COLO668 (cell line): ENCODE data around the gene ELP2.
"Not testable (repeated sequence)": the region's sequence is repeated elsewhere in the genome, so short reads cannot be mapped to it uniquely, and the experiment has no call there.

Experiments used
- DNase-seq: peaks from one replicate; lab custom pipeline; 2025; ENCODE audit not compliant: unreplicated experiment; lab: John Stamatoyannopoulos, UW

Gene ELP2

DNA sequence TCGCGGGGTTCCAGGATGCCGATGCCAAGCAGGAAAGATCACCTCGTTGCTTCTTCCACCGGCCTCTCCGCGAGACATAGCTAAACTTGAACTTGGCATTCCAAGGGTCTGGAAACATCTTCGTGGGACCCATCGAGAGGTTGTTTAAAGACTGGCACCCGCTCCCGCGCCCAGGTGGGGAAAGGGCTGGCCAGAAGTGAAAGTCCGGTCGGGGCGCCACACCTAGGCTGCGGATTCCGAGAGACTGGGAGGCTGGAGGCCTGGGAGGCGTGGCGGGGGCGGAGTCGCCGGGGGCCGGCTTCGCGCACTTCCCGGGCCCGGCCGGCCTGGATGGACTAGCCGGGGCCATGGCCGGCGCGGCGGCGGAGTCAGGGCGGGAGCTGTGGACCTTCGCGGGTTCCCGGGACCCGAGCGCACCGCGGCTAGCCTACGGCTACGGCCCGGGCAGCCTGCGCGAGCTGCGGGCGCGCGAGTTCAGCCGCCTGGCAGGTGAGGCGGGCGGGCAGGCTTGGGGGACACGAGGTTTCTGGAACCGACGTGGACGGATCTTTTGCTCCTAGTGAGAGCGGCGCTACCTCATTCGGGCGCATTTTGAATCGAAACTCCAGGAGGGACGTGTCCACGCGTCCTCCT is 57.6 kb downstream of the ELP2 start, which contains the start of gene MOCOS:
TSS of gene MOCOS (plus strand) at position 305 of the 633 bp plus-strand sequence. CDS start at position 348, 43 bp downstream.
- DNase-seq: peak; percentile 90

DNA sequence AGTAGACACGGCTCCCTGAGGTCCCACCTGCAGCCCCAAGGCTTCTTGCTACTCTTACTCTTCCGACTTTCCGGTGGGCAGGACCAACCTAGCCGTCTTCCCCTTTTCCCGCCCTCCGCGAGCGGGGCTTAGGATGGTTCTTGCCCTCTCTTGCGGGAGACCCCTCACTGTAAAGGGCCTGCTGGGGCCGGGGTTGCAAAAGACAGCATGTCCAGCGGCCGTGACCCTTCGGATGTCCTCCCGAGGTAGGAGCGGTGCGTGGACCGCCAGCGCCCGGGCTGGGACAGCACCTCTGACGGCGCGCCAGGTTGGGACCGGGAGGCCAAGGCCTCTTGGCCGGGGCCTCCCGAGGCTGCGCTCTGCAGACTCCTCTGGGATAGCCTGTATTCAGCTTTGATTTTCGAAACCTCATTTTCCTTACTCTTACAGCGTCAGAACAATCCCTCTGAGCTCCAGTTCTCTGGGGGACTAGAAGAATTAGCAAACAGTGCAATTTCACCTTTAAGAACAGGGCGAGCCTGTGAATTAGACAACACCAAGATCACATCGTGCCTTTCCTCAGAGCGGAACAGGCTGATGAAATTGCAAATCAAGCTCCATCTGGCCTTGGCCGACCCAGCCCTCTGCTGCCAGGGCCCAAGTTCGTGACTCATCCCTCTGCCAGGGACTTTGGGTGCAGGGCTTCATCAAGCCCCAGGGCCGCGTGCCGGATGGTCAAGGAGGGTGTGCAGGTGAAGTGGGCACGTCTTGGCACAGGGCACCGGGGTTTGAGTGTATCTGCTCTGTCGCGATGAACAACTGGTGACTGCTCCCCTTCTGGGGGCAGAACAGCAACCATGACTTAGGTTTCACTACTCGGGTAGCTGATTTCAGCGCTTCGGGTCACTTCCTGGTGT is 58.4 kb downstream of the ELP2 start:
- DNase-seq: peak; percentile 71

GRCh38 chr18:36188916-36189315 is 59.2 kb downstream of the ELP2 start:
- no peak for DNase-seq

- no peak for DNase-seq
These were observed 59.8 kb downstream of the ELP2 start for GRCh38 chr18:36189486-36189885.

- DNase-seq: no peak
These were observed 61.6 kb downstream of the ELP2 start for GRCh38 chr18:36191286-36191685.

GRCh38 chr18:36191711-36192110 is 62.0 kb downstream of the ELP2 start:
- DNase-seq: no peak

GRCh38 chr18:36194600-36195315 is 65.1 kb downstream of the ELP2 start:
- DNase-seq: no peak

- no peak for DNase-seq
These were observed 65.9 kb downstream of the ELP2 start for GRCh38 chr18:36195427-36196122.

DNA sequence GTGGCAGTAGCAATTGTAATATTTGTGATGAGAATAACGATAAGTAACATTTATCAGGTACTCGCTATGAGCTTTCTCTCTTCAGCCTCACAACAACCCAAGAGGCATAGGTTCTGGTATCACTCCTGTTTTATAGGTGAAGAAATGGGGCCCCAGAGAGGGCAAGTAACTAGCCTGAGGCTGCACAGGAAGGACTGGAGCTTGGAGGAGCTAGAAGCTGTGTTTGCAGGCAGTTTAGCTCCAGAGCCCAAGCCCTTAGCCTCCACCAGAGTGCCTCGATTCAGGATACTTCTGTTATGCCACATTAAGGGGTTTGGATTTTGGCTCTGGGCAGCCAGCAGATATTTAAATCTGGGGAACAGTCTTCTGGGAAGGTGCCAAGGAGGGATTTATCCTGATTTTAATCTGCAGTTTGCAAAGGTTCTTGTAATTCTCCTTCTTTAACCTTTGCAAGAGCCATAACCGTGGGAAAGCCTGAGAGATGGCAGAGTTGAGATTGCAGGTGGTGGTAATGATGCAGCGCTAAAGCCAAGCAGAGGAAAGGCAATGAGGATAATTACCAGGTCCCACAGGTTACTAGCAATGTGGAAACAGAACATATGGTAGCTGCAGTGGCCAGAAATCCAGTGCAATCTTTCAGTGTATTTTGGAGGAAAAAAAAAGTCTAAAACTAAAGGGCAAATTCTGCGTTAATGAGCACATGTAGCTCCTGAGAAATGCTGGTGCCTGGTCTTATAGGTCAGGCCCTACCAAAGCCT is 66.7 kb downstream of the ELP2 start:
- no peak for DNase-seq

GRCh38 chr18:36197511-36198166 is 67.9 kb downstream of the ELP2 start:
- DNase-seq: no peak

GRCh38 chr18:36199691-36200295 is 70.1 kb downstream of the ELP2 start:
- no peak for DNase-seq

DNA sequence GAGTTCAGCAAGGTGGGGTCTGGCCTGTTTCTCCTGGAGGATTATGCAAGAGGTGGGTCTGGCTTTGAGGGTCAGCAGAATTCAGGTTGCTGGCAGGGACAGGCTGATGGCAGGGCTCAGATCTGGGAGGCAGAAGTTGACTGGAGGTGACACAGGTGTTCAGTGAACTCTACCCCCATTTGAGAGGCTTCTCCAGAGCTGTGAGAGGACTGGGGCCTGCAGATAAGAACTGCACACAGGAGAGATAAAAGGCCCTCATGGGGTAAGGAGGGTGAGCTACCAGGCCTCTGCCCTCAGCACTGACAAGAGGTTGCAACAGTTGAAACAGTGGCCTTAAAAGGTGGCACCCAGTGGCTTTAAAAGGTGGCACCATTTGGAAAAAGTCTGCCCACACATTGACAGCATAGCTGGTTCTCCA is 70.7 kb downstream of the ELP2 start:
- DNase-seq: no peak

DNA sequence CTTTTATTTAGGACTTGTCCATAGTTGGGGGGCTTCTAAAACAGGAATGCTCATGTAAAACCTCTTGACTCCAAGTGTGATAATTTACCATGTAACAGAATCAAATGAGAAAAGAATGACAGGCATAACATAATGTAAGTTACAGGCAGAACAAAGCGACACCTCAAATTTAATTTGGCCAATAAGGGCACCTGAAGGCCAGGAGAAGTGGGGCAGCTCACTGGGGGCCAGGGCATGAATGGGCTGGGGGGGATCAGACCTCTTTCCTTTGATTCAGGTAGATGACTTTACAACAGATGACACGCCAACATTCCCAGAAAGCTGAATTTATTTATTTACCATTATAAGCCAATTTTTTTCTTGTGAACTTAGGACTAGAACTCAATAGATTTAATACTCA is 72.1 kb downstream of the ELP2 start:
- DNase-seq: no peak

GRCh38 chr18:36203360-36203895 is 73.7 kb downstream of the ELP2 start:
- no peak for DNase-seq

- no peak for DNase-seq
These were observed 75.5 kb downstream of the ELP2 start for GRCh38 chr18:36205166-36205565.

GRCh38 chr18:36207303-36207702 is 77.6 kb downstream of the ELP2 start:
- DNase-seq: no peak

DNA sequence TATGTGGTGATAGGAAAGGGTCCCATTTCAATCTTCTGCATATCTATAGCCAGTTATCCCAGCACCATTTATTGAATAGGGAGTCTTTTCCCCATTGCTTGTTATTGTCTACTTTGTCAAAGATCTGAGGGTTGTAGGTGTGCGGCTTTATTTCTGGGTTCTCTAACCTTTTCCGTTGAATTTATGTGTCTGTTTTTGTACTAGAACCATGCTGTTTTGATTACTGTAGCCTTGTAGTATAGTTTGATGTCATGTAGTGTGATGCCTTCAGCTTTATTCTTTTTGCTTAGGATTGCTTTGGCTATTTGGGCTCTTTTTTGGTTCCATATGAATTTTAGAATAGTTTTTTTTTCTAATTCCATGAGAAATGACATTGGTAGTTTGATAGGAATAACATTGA is 78.3 kb downstream of the ELP2 start:
- DNase-seq: not testable (repeated sequence)

GRCh38 chr18:36211612-36212065 is 81.9 kb downstream of the ELP2 start:
- no peak for DNase-seq
